ENCODE data around the gene TTC7B.

The TTC7B gene

GRCh38 chr14:90699016-90699415 lies 117.2 kb downstream of the TTC7B start:
- DNase-seq, result no peak

- DNase-seq, result peak; percentile 41 to 45
Observed at GRCh38 chr14:90698379-90698869, 117.8 kb downstream of the TTC7B start.

GRCh38 chr14:90697577-90698206 lies 118.5 kb downstream of the TTC7B start:
- peak; percentile 56 to 83 for DNase-seq

GRCh38 chr14:90697132-90697531 lies 119.1 kb downstream of the TTC7B start:
- no peak for DNase-seq

GRCh38 chr14:90696720-90697119 lies 119.5 kb downstream of the TTC7B start:
- DNase-seq, result peak in 1 of 2 experiments; percentile 58

GRCh38 chr14:90695997-90696660 lies 120.1 kb downstream of the TTC7B start:
- no peak for DNase-seq

- no peak for DNase-seq
Observed at GRCh38 chr14:90693413-90693812, 122.8 kb downstream of the TTC7B start.

- DNase-seq, result no peak
Observed at GRCh38 chr14:90692826-90693225, 123.4 kb downstream of the TTC7B start.

- DNase-seq, result no peak
Observed at GRCh38 chr14:90692061-90692460, 124.2 kb downstream of the TTC7B start.

GRCh38 chr14:90691627-90692026 lies 124.6 kb downstream of the TTC7B start:
- no peak for DNase-seq

- DNase-seq, result no peak
Observed at GRCh38 chr14:90687680-90688079, 128.6 kb downstream of the TTC7B start.

- DNase-seq, result no peak
Observed at GRCh38 chr14:90682615-90683014, 133.6 kb downstream of the TTC7B start.

- no peak for DNase-seq
Observed at GRCh38 chr14:90681929-90682328, 134.3 kb downstream of the TTC7B start.

GRCh38 chr14:90678846-90679362 lies 137.3 kb downstream of the TTC7B start:
- DNase-seq, result no peak

GRCh38 chr14:90678420-90678819 lies 137.8 kb downstream of the TTC7B start:
- no peak for DNase-seq

GRCh38 chr14:90677484-90678050 lies 138.7 kb downstream of the TTC7B start:
- DNase-seq, result no peak

GRCh38 chr14:90676912-90677311 lies 139.3 kb downstream of the TTC7B start:
- no peak for DNase-seq

- no peak for DNase-seq
Observed at GRCh38 chr14:90676356-90676755, 139.9 kb downstream of the TTC7B start.

GRCh38 chr14:90675399-90675798 lies 140.8 kb downstream of the TTC7B start:
- no peak for DNase-seq

- no peak for DNase-seq
Observed at GRCh38 chr14:90674716-90675115, 141.5 kb downstream of the TTC7B start.

- no peak for DNase-seq
Observed at GRCh38 chr14:90674043-90674670, 142.1 kb downstream of the TTC7B start.

- no peak for DNase-seq
Observed at GRCh38 chr14:90671382-90672234, 144.6 kb downstream of the TTC7B start.

GRCh38 chr14:90669731-90670130 lies 146.5 kb downstream of the TTC7B start:
- no peak for DNase-seq

Measured in NCI-H187 (cell line).